Adrenal gland (tissue), 12 donors: ENCODE data around the gene HOXB7. TPM values are rescaled to one million over a fixed set of nuclear protein-coding genes. Genes with fewer than 3 reads are reported as not detected.

Source experiments
- DNase-seq, 7 donors: peaks; one replicate each; pipeline ENCODE4 v3.0.0-alpha.2; 2019 to 2020
- H3K27ac ChIP-seq, 5 donors: fragments of 200-600 bp; sonication (generic) in 4 of 5; 1 replicate in 3 of 5; 2 replicates in 2 of 5; pipeline versions ENCODE4 v1.5.1 to v1.8.0; 2016 to 2020; ENCODE audit warnings: mild to moderate bottlenecking in 1 of 5
- H3K27me3 ChIP-seq: fragments of 200-600 bp; 2 replicates; pipeline ENCODE4 v1.8.0; 2021
- H3K36me3 ChIP-seq, 2 donors: fragments of 200-600 bp; replicated peaks in 1 of 2; 1 replicate in 1 of 2; 2 replicates in 1 of 2; pipeline versions ENCODE4 v1.5.1 to v1.8.0; 2018 to 2022
- H3K4me1 ChIP-seq, 2 donors: fragments of 200-600 bp; replicated peaks in 1 of 2; 1 replicate in 1 of 2; 2 replicates in 1 of 2; pipeline versions ENCODE4 v1.5.1 to v1.8.0; 2018 to 2021
- H3K4me3 ChIP-seq, 4 donors: fragments of 200-600 bp; sonication (generic) in 3 of 4; one replicate each; pipeline ENCODE4 v1.5.1; 2016 to 2018
- H3K9me3 ChIP-seq, 3 donors: fragments of 200-600 bp; sonication (generic) in 1 of 3; replicated peaks in 1 of 3; 1 replicate in 2 of 3; 2 replicates in 1 of 3; pipeline versions ENCODE4 v1.5.1 to v1.8.0; 2016 to 2021
- CTCF ChIP-seq, 6 experiments: fragments of 450-650 bp in 4 of 6; fragments of 200-600 bp in 2 of 6; sonication (generic) in 1 of 6; IDR thresholded peaks; 1 replicate in 5 of 6; 2 replicates in 1 of 6; pipeline versions ENCODE4 v1.5.1 to v1.8.0; 2016 to 2021; ENCODE audit warnings: antibody characterized with exemption in 6 of 6, mild to moderate bottlenecking in 2 of 6, moderate library complexity in 1 of 6
- POLR2A ChIP-seq, 2 donors: fragments of 450-650 bp; IDR thresholded peaks; one replicate each; pipeline ENCODE4 v1.6.1; 2017; ENCODE audit warnings: antibody characterized with exemption in 2 of 2, mild to moderate bottlenecking in 2 of 2, moderate library complexity in 1 of 2
- WGBS, 4 donors: extraction: QIAGEN DNeasy Blood & Tissue Kit in 2 of 4; methylation state at CpG; one replicate each; pipeline versions ENCODE4 v1.1.5 to v1.1.7; 2013 to 2017; 5-methylcytosine and 5-hydroxymethylcytosine counted together
- intact Hi-C, 2 donors: fragments of 100-400 bp; cut with DNase I; formaldehyde crosslinking; loops; one replicate each; pipeline versions ENCODE4 v1.14.1 to v1.15.0; 2022 to 2023
- polyA plus RNA-seq, 3 donors: library from polyadenylated mRNA; stranded (reverse); fragments of 200-250 nt in 2 of 3; fragments of 350-450 nt in 1 of 3; fragmentation: Illumina TruSeq in 1 of 3; extraction: RNeasy Lipid Tissue Mini Kit (QIAGEN cat#74804) in 1 of 3; gene quantifications; one replicate each; pipeline ENCODE4 v1.2.3, GENCODE V29; 2013 to 2014
- total RNA-seq, 9 donors: library from RNA; depleted of rRNA in 4 of 9; stranded (reverse); fragments of >200 nt in 4 of 9; fragments of 120-200 nt in 1 of 9; fragmentation: NEBNext Ultra II Directional in 1 of 9; extraction: Animal tissue kit (Norgen Biotek cat#: 25700) in 1 of 9; gene quantifications; one replicate each; pipeline versions ENCODE4 v1.1.0 to v1.2.4, GENCODE V29; 2013 to 2023
- donor health status: healthy with polysubstance abuse.
- donor health status: Bipolar disorder and iron deficiency.
- donor health status: DM: yes; HTN: yes; CAD: no.
- donor health status: DM: no; HTN: no; CAD: no.
- donor health status: DM: no; HTN: no; CAD: no.
- donor health status: DM: yes; HTN: yes; CAD: no.

The HOXB7 gene
- total and polyA plus RNA-seq, 12 donors: 6.2 to 27.0 (median 13.5) TPM

GRCh38 chr17:48647963-48648245 lies 37.1 kb upstream of the HOXB7 start:
- Histone ChIP-seq H3K9me3 (no peaks in the 10 kb centered on the region), H3K4me1 (peaks cover 0 to 8% of the 10 kb centered on the region in 2 donors), H3K4me3 (no peak overlapping the region), H3K36me3 (no peaks in the 10 kb centered on the region), H3K27ac (no peak overlapping the region), H3K27me3 (peaks cover 60% of the 10 kb centered on the region)
- no peak for DNase-seq
- 54 to 71% (median 60%) methylated on average over 1 of the region's 1 CpG for WGBS, 4 donors
- TF ChIP-seq POLR2A (IDR thresholded peaks at IDR 0.05) (no peak), CTCF (IDR thresholded peaks at IDR 0.05) (peak in 1 of 6 experiments; percentile 3)
- intact Hi-C loops: no loop called here

GRCh38 chr17:48647103-48647962 lies 36.5 kb upstream of the HOXB7 start:
- WGBS, 4 donors: 2 to 3% (median 3%) methylated on average over 24 to 30 of the region's 30 CpGs
- H3K36me3 ChIP-seq: no peaks in the 10 kb centered on the region
- peak in 1 of 6 experiments; percentile 9 for TF ChIP-seq CTCF (IDR thresholded peaks at IDR 0.05)
- no peak for TF ChIP-seq POLR2A (IDR thresholded peaks at IDR 0.05)
- no peak overlapping the region for H3K27ac ChIP-seq
- no peak for DNase-seq
- H3K9me3 ChIP-seq: no peaks in the 10 kb centered on the region
- H3K4me3 ChIP-seq: peak overlapping the region in 2 of 4 donors; percentile 19 to 36
- H3K27me3 ChIP-seq: peaks cover 65% of the 10 kb centered on the region
- intact Hi-C loops: no loop called here
- H3K4me1 ChIP-seq: peaks cover 0 to 8% of the 10 kb centered on the region in 2 donors

- H3K27ac ChIP-seq: no peak overlapping the region
- intact Hi-C loops: no loop called here
- H3K4me1 ChIP-seq: peaks cover 0 to 8% of the 10 kb centered on the region in 2 donors
- no peaks in the 10 kb centered on the region for H3K9me3 ChIP-seq
- H3K4me3 ChIP-seq: peak overlapping the region in 1 of 4 donors; percentile 36
- peaks cover 74% of the 10 kb centered on the region for H3K27me3 ChIP-seq
- peak in 1 of 7 donors; percentile 22 for DNase-seq
- TF ChIP-seq POLR2A (IDR thresholded peaks at IDR 0.05): no peak
- no peak for TF ChIP-seq CTCF (IDR thresholded peaks at IDR 0.05)
- H3K36me3 ChIP-seq: no peaks in the 10 kb centered on the region
- 2 to 13% (median 9%) methylated on average over 9 to 80 of the region's 80 CpGs for WGBS, 4 donors
These were observed 35.6 kb upstream of the HOXB7 start for GRCh38 chr17:48646183-48647102.

GRCh38 chr17:48645639-48646182 lies 34.9 kb upstream of the HOXB7 start:
- no peak overlapping the region for H3K27ac ChIP-seq
- no peak overlapping the region for H3K4me3 ChIP-seq
- H3K9me3 ChIP-seq: no peaks in the 10 kb centered on the region
- H3K27me3 ChIP-seq: peaks cover 81% of the 10 kb centered on the region
- TF ChIP-seq CTCF (IDR thresholded peaks at IDR 0.05) (no peak), POLR2A (IDR thresholded peaks at IDR 0.05) (no peak)
- intact Hi-C loops: no loop called here
- 62 to 69% (median 65%) methylated on average over 8 to 14 of the region's 14 CpGs for WGBS, 4 donors
- H3K4me1 ChIP-seq: peaks cover 0 to 8% of the 10 kb centered on the region in 2 donors
- DNase-seq: no peak
- no peaks in the 10 kb centered on the region for H3K36me3 ChIP-seq
